Stimulated activated CD8-positive, alpha-beta memory T cell treated with anti-CD3 and anti-CD28 coated beads, Interleukin-7, amount 100 ng/mL, for 48 hours (primary cell): ENCODE data around the gene CD164.

Experiments used
- DNase-seq, 2 donors: peaks; one replicate each; pipeline ENCODE4 v3.0.0-alpha.2; 2020; ENCODE audit warnings: low read depth in 1 of 2; ENCODE audit errors: extremely low read depth in 1 of 2

Gene CD164

GRCh38 chr6:109381747-109382575, at the start of gene CD164:
Gene CD164, minus strand, starts transcription at chr6:109382467. Its CDS starts 89 bp downstream, at chr6:109382378.
- DNase-seq = peak; percentile 82 to 86

GRCh38 chr6:109429496-109429895, 47.2 kb upstream of the CD164 start:
- no peak for DNase-seq

DNA sequence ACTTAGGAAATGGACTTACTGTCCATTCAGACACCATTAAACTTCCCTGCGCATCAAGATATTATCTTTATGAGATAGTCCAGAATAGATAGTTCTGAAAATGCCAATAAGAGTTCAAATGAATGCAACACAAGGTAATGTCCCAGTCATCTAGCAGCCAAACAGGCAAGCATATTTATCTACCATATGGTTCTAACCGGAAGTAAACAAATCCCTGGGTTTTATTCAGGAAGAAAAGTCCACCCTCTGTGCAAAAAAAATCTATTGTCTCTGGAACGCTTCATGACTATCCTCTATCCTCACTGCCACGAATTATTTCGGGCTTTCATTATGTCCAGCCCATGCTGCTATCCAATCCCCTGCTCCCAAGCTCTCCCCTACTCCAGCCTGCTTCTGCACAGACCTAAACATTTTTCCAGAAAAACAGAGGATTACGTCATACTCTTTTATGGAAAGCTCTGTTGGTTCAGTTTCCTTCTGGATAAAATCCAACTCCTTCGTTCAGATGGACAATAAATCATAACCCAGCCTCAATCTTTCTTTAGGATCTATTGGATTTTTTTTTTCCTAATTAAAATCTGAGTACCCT, 46.7 kb upstream of the CD164 start:
- DNase-seq = no peak

- no peak for DNase-seq
Observed at GRCh38 chr6:109424946-109425345, 42.7 kb upstream of the CD164 start.

DNA sequence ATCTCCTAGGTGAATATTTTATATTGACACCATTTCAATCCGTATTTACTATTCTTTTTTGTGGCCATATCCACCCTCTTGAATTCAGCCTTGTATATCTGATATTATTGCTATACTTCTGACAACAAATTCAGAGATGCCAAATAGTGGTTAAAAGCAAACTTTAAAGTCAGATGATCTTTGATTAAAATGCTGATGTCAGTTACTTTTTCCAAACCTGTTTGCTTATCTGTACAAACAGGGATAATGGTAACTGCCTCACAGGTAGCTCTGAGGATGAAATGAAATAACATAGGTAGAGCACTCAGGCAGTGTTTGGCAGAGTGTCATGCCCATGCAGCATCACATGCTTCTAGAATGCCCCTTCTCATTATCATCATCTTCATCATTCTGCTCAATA, 38.9 kb upstream of the CD164 start:
- no peak for DNase-seq

DNA sequence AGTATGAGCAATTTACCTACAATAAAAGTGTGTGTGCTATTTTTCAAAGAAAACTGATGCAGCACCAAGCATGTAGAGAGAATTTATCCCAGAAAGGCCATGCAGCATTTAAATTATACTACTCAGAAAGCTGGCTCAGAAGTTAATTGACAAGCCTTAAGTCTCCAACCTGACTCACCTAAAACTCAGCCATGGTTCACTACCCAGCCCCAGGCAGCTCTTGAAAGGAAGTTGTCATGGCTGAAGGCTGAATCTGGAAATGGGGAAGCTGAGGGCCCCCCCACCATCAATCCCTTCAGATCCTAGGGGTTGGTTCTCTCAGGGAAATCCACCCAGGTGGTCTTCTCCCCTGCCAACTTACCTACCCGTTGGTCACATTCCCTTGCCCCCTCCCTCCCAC, 38.5 kb upstream of the CD164 start:
- DNase-seq = no peak

GRCh38 chr6:109417646-109418045, 35.4 kb upstream of the CD164 start:
- no peak for DNase-seq

- DNase-seq = no peak
Observed at GRCh38 chr6:109411034-109411433, 28.8 kb upstream of the CD164 start.

GRCh38 chr6:109406196-109406595, 23.9 kb upstream of the CD164 start:
- DNase-seq = no peak

DNA sequence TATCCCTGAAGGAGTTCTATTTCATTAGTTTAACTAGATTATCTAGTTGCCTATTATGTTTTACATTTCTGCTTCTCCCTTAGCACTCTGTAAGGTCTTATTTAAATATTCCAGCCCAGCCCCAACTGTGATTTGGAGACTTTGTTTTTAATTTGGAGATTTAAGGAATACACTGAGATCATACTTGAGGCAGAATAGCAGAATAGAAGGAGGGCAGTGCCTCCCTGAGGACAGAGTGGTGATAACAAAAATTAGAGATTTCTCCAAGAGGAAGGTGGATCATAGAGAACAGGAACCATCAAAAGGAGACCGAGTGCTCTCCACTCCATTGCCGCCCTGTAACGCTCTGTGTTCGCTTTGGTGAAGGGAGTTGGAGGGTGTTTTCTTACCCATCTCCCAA, 14.8 kb upstream of the CD164 start:
- DNase-seq = no peak

GRCh38 chr6:109396046-109396718, 13.9 kb upstream of the CD164 start:
- no peak for DNase-seq

- DNase-seq = no peak
Observed at GRCh38 chr6:109393886-109394281, 11.6 kb upstream of the CD164 start.

GRCh38 chr6:109393157-109393885, 11.1 kb upstream of the CD164 start:
- no peak for DNase-seq

- no peak for DNase-seq
Observed at GRCh38 chr6:109389650-109390274, 7.5 kb upstream of the CD164 start.

- DNase-seq = no peak
Observed at GRCh38 chr6:109388265-109388664, 6.0 kb upstream of the CD164 start.

DNA sequence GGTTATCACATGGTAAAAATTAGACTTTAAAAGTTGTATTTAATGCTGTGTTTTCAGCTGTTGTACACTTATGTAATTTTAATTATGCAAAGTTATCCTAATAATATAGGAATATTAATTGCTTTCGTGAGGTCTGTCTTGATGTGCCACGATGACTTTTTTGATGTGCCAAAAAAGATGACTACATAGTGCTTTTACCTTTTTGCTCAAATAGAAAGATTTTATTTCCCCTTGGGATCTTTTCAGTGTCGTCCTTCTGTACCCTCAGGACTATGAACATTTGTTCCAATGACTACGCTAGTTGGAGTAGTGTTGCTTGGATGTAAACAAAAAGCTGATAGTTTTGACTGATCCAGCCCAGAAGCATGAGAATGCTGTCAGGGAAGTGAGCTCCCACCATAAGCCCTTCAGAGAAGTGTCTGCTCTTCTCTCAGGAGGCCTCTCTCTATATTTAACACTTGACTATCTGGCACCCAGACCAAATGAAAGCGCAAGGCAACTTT, 1.2 kb upstream of the CD164 start:
- no peak for DNase-seq

DNA sequence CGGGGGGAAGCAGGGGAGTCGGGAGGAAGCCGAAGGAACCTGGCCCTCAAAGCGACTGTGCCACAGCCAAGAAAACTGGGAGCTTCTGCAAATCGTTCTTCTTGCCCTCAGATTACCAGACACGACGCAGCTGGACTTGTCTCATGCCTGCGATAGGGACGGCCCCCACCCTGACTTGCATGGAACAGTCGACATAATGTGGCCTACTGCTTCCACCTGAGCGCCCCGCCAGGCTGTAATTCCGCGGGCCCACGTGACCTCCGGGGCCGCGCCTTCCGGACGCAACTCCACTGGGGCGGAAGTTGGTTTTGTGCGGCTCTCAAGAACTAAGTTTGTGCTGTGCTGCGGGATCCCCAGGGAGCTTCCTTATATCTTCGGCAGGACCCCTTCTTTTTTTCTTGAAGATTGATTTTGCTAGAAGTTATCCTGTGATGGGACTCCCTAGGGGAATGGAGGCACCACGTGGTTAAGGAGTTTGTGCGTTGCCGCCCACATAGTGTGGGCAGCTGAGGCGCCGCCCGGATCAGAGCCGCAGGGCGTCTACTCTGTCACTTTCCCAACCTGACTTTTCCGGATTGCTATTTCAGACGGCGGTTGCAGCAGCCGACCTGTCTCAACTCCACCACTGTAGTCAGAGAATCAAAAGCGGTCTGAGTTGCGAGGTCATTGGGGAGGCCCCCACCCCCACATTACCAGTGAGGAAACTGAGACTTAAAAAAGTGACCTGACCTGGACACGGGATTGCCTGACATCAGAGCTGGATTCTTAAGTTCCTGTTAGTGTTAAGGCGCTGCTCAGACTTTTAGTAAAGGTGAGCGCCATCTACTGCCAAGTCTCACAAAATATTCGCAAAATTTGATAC, 540 bp upstream of the CD164 start:
- peak; percentile 82 to 83 for DNase-seq

DNA sequence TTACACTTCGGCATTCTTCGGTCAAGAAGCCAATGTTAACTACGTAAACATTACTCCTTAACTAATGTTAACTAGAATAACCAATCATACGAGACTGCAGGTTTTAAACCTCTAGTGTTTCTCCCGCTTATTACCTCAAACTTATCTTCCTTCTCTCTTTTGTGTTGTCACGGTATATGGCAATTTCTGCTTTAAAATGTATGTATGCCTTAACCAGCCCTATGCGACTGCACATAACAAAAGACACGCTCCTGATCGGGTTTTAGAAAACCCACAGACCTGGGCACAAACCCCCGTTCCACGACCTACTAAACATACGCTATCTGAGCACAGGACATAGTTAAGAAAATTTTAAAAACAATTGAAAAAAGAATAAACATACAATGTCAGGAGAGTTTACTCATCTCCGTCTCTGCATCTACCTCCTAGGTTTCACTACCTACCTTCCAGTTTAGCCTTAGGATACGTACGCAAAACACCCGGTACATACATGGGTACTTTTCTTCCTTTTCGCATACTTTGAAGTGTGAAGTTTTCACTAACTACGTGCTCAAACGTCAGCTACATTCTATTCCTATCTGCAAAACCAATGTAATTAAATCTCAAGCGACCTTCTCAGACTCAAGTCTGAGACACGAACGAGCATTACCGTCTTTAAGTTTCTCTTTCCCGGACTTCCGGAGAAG, 1.1 kb downstream of the CD164 start:
- DNase-seq = no peak

- no peak for DNase-seq
Observed at GRCh38 chr6:109379711-109380110, 2.6 kb downstream of the CD164 start.
